Activated naive CD8-positive, alpha-beta T cell (primary cell): ENCODE measurements around the gene PTPRN2.
"Not testable (repeated sequence)": the region's sequence is repeated elsewhere in the genome, so short reads cannot be mapped to it uniquely, and the experiment has no call there.

ENCODE experiments used
- H3K27ac Mint-ChIP-seq: one replicate; pipeline ENCODE4 v1.8.0; 2021; ENCODE audit warnings: mixed read lengths
- H3K27me3 Mint-ChIP-seq: one replicate; pipeline ENCODE4 v1.8.0; 2021; ENCODE audit warnings: mixed read lengths
- H3K36me3 Mint-ChIP-seq: one replicate; pipeline ENCODE4 v1.8.0; 2021; ENCODE audit warnings: mixed read lengths
- H3K4me1 Mint-ChIP-seq: one replicate; pipeline ENCODE4 v1.8.0; 2021; ENCODE audit warnings: low read depth, mixed read lengths
- H3K4me3 Mint-ChIP-seq: one replicate; pipeline ENCODE4 v1.8.0; 2021; ENCODE audit warnings: mild to moderate bottlenecking, mixed read lengths
- H3K9me3 Mint-ChIP-seq: one replicate; pipeline ENCODE4 v1.8.0; 2021; ENCODE audit warnings: low read depth, mixed read lengths

The PTPRN2 gene

GRCh38 chr7:157497367-157497743, 1090.3 kb downstream of the PTPRN2 start:
- no peaks in the 10 kb centered on the region for H3K36me3 Mint-ChIP-seq
- peaks cover 38% of the 10 kb centered on the region for H3K4me1 Mint-ChIP-seq
- peaks cover 1% of the 10 kb centered on the region for H3K9me3 Mint-ChIP-seq
- H3K27ac Mint-ChIP-seq = no peak overlapping the region
- no peak overlapping the region for H3K4me3 Mint-ChIP-seq
- no peaks in the 10 kb centered on the region for H3K27me3 Mint-ChIP-seq

GRCh38 chr7:157496416-157497275, 1091.0 kb downstream of the PTPRN2 start:
- Mint-ChIP-seq H3K4me3 (no peak overlapping the region), H3K27me3 (no peaks in the 10 kb centered on the region), H3K27ac (no peak overlapping the region), H3K36me3 (no peaks in the 10 kb centered on the region), H3K4me1 (peaks cover 34% of the 10 kb centered on the region), H3K9me3 (peaks cover 5% of the 10 kb centered on the region)

GRCh38 chr7:157495594-157495993, 1092.0 kb downstream of the PTPRN2 start:
- peak overlapping the region; percentile 28 for H3K27ac Mint-ChIP-seq
- H3K9me3 Mint-ChIP-seq = peaks cover 5% of the 10 kb centered on the region
- peak overlapping the region; percentile 13 for H3K4me3 Mint-ChIP-seq
- H3K27me3 Mint-ChIP-seq = no peaks in the 10 kb centered on the region
- H3K36me3 Mint-ChIP-seq = no peaks in the 10 kb centered on the region
- peaks cover 38% of the 10 kb centered on the region for H3K4me1 Mint-ChIP-seq

GRCh38 chr7:157495177-157495553, 1092.5 kb downstream of the PTPRN2 start:
- peak overlapping the region; percentile 28 for H3K27ac Mint-ChIP-seq
- peak overlapping the region; percentile 13 for H3K4me3 Mint-ChIP-seq
- no peaks in the 10 kb centered on the region for H3K27me3 Mint-ChIP-seq
- H3K9me3 Mint-ChIP-seq = peaks cover 5% of the 10 kb centered on the region
- H3K36me3 Mint-ChIP-seq = no peaks in the 10 kb centered on the region
- peaks cover 42% of the 10 kb centered on the region for H3K4me1 Mint-ChIP-seq

- peaks cover 5% of the 10 kb centered on the region for H3K9me3 Mint-ChIP-seq
- no peaks in the 10 kb centered on the region for H3K36me3 Mint-ChIP-seq
- no peaks in the 10 kb centered on the region for H3K27me3 Mint-ChIP-seq
- peaks cover 45% of the 10 kb centered on the region for H3K4me1 Mint-ChIP-seq
- no peak overlapping the region for H3K27ac Mint-ChIP-seq
- peak overlapping the region; percentile 13 for H3K4me3 Mint-ChIP-seq
These were observed 1093.0 kb downstream of the PTPRN2 start for GRCh38 chr7:157494506-157495176.

- Mint-ChIP-seq H3K4me1 (peaks cover 46% of the 10 kb centered on the region), H3K27me3 (no peaks in the 10 kb centered on the region), H3K36me3 (no peaks in the 10 kb centered on the region), H3K4me3 (no peak overlapping the region), H3K27ac (peak overlapping the region; percentile 18), H3K9me3 (peaks cover 5% of the 10 kb centered on the region)
These were observed 1093.8 kb downstream of the PTPRN2 start for GRCh38 chr7:157493776-157494175.

- no peak overlapping the region for H3K4me3 Mint-ChIP-seq
- peaks cover 46% of the 10 kb centered on the region for H3K4me1 Mint-ChIP-seq
- H3K9me3 Mint-ChIP-seq = peaks cover 5% of the 10 kb centered on the region
- no peaks in the 10 kb centered on the region for H3K36me3 Mint-ChIP-seq
- no peak overlapping the region for H3K27ac Mint-ChIP-seq
- no peaks in the 10 kb centered on the region for H3K27me3 Mint-ChIP-seq
These were observed 1094.6 kb downstream of the PTPRN2 start for GRCh38 chr7:157493017-157493416.

GRCh38 chr7:157490465-157490912, 1097.1 kb downstream of the PTPRN2 start:
- peaks cover 5% of the 10 kb centered on the region for H3K9me3 Mint-ChIP-seq
- peaks cover 42% of the 10 kb centered on the region for H3K4me1 Mint-ChIP-seq
- peak overlapping the region; percentile 74 for H3K27ac Mint-ChIP-seq
- no peaks in the 10 kb centered on the region for H3K27me3 Mint-ChIP-seq
- H3K36me3 Mint-ChIP-seq = no peaks in the 10 kb centered on the region
- peak overlapping the region; percentile 43 for H3K4me3 Mint-ChIP-seq

- not testable (repeated sequence) for H3K27me3 Mint-ChIP-seq, H3K36me3 Mint-ChIP-seq, H3K9me3 Mint-ChIP-seq, H3K27ac Mint-ChIP-seq, H3K4me3 Mint-ChIP-seq
- peaks cover 41% of the 10 kb centered on the region for H3K4me1 Mint-ChIP-seq
These were observed 1097.8 kb downstream of the PTPRN2 start for GRCh38 chr7:157489870-157490269.
